Activated T-helper 17 cell treated with anti-CD3 and anti-CD28 coated beads, Interleukin-2, amount 50 U/mL, for 72 hours (primary cell): ENCODE results near the gene CNDP1. TPM values are rescaled to one million over a fixed set of nuclear protein-coding genes. Genes with fewer than 3 reads are reported as not detected.

Experiments used
- ATAC-seq: fragments of 150-1000 bp; cut with Tn5 transposase; replicated peaks from 2 replicates; pipeline ENCODE4 v1.10.0; 2021; ENCODE audit warnings: mild to moderate bottlenecking, moderate library complexity
- H3K27ac Mint-ChIP-seq: one replicate; pipeline ENCODE4 v1.8.0; 2022; ENCODE audit warnings: mixed read lengths
- H3K27me3 Mint-ChIP-seq: one replicate; pipeline ENCODE4 v1.8.0; 2022; ENCODE audit warnings: mixed read lengths
- H3K36me3 Mint-ChIP-seq: one replicate; pipeline ENCODE4 v1.8.0; 2022; ENCODE audit warnings: low read depth, mild to moderate bottlenecking, mixed read lengths
- H3K4me1 Mint-ChIP-seq: one replicate; pipeline ENCODE4 v1.8.0; 2022; ENCODE audit warnings: mixed read lengths
- H3K4me3 Mint-ChIP-seq: one replicate; pipeline ENCODE4 v1.8.0; 2022; ENCODE audit warnings: mild to moderate bottlenecking, mixed read lengths
- H3K9me3 Mint-ChIP-seq: one replicate; pipeline ENCODE4 v1.8.0; 2022; ENCODE audit warnings: mixed read lengths
- total RNA-seq, 2 donors: library from RNA; stranded (reverse); gene quantifications; one replicate each; pipeline ENCODE4 v1.2.3, GENCODE V29; 2022

The CNDP1 gene
- total RNA-seq, 2 donors from 2014 or later: 0.26 TPM; not detected in 1

DNA sequence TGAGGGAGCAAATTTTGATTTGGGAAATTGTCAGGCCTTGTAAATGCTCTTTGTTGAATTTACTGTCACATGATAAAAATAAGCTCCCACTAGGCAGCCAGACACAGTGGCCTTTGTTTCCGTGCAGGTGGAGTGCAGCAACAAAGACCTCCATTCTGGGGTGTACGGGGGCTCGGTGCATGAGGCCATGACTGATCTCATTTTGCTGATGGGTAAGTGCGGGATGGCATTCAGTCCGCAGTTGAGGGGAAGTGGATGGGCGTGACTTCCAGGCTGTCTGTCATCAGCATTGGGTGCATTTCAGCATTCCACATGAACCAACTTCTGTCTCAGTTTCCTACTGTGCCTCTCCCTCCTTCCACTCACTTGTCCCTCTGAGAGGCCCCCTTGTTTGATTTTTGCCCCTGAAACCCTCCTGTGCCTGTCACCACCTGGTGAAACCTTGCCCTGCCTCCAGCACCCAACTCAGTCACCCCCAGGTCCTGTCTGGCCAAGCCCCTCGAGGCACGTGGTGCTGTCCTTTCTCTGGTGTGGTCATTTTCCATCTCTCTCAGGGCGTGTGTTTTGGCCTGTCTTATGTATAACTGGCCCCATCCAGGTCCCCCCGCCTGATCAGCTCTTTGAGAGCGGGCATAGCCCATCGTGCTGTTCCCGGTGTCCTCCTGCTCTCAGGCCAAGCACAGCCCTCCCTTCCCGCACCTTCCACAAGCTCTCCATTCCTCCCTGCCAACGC is 21.8 kb upstream of the CNDP1 start:
- H3K27ac Mint-ChIP-seq: no peak overlapping the region
- no peak for ATAC-seq
- peaks cover 4% of the 10 kb centered on the region for H3K4me1 Mint-ChIP-seq
- H3K27me3 Mint-ChIP-seq: no peaks in the 10 kb centered on the region
- no peak overlapping the region for H3K4me3 Mint-ChIP-seq
- H3K9me3 Mint-ChIP-seq: no peaks in the 10 kb centered on the region
- peaks cover 96% of the 10 kb centered on the region for H3K36me3 Mint-ChIP-seq

DNA sequence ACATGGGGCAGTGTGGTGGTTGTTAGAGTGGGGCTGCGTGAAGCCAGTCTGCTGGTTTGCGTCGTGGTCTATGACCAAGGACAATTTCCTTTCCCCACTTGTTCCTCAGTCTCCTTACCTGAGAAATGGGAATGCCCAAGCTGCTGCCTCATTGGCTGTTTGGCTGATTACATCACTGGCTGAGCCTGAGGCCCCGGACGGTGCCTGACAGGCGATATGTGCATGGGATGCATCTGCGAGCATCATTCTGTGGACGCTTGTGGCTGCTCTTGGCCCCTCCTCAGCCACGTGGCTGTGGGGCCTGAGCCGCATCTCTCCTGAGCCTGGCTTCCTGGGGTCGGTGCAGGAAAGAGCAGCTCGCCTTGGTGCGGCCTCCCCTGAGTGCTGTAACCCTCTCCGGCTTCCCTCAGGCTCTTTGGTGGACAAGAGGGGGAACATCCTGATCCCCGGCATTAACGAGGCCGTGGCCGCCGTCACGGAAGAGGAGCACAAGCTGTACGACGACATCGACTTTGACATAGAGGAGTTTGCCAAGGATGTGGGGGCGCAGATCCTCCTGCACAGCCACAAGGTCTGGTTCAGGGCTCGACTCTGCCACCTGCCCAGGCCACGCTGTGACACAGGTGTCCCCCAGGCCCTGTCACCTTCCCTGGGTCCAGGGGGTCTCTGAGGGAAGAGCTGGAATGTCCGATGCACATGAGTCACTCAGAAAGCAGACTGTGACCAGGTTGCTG is 21.0 kb upstream of the CNDP1 start:
- no peak for ATAC-seq
- Mint-ChIP-seq H3K4me1 (peaks cover 4% of the 10 kb centered on the region), H3K9me3 (no peaks in the 10 kb centered on the region), H3K36me3 (peaks cover 96% of the 10 kb centered on the region), H3K27me3 (no peaks in the 10 kb centered on the region), H3K27ac (no peak overlapping the region), H3K4me3 (no peak overlapping the region)

DNA sequence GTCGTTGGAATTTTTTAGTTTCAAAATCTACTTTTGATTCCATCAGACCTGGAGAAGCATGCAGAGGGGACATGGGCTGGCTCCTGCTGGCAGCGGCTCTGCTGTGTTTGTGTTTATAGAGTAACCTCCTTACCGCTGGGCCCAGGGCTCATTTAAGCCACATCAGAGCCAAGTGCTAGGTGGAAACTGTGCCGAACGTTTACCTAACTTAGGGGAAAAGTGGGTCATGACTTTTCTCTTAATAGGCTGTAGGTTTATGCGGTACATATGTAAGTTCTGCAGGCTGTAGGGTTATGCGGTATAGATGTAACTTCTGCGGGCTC is 20.5 kb upstream of the CNDP1 start:
- peaks cover 4% of the 10 kb centered on the region for H3K4me1 Mint-ChIP-seq
- H3K36me3 Mint-ChIP-seq: peaks cover 96% of the 10 kb centered on the region
- H3K4me3 Mint-ChIP-seq: no peak overlapping the region
- no peak overlapping the region for H3K27ac Mint-ChIP-seq
- no peaks in the 10 kb centered on the region for H3K9me3 Mint-ChIP-seq
- no peaks in the 10 kb centered on the region for H3K27me3 Mint-ChIP-seq
- no peak for ATAC-seq

DNA sequence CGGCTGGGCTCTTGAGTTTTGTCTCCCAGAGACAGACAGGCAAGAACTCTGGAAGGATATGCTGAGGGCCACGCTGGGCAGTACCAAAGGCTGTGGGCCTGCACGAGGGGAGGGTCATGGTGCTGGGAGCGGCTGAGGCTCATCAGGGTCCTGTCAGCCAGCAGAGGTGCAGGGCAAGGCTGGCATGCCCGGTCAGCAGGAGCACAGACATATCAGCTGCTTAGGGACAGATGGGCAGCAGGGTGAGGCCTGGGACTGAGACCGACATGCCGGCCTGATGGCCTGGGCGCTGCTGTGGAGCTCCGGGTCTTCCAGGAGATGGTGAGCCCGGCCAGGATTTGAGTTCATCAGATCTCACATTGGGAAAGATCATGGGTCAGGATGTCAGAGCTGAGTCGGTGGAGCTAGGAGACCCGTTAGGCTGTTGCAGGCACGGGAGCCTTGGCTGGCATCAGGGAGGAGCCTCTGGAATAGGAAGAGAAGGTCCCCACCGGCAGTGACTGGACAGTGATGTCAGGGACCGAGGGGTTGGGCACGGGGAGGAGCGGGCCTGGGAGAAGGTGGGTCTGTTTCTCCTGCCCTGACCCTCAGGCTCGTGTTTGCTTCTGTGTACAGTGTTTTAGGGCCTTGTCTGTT is 19.3 kb upstream of the CNDP1 start:
- H3K4me3 Mint-ChIP-seq: no peak overlapping the region
- H3K27ac Mint-ChIP-seq: no peak overlapping the region
- H3K4me1 Mint-ChIP-seq: peaks cover 4% of the 10 kb centered on the region
- no peak for ATAC-seq
- H3K27me3 Mint-ChIP-seq: no peaks in the 10 kb centered on the region
- peaks cover 96% of the 10 kb centered on the region for H3K36me3 Mint-ChIP-seq
- no peaks in the 10 kb centered on the region for H3K9me3 Mint-ChIP-seq

DNA sequence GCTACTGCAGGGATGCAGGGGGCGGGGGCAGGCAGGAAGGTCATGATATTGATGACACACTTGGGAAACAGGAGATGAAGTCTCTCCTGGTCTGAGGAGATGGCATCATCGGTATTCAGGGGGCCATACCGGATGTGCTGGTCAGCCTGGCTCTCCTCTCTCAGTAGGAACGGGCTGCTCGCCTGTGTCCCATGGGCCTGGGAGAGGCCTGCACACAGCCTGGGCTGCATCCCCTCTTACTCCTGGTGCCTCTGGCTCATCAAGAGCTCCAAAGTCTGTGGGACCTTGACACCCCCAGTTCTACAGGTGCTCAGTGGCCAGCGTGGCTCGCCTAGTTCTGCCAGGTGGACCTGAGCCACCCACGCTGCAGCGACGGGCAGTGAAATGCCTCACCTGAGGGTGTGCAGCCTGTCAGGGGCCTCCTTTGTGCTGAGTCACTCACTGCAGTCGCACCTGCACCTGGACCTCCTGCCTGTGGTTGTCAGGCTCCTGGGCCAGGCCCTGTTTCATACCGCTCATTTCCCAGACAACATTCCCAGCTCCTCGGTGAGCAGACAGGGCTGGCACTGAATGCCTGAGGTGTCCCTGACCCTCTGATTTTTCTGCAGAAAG is 18.6 kb upstream of the CNDP1 start:
- no peak overlapping the region for H3K27ac Mint-ChIP-seq
- no peak overlapping the region for H3K4me3 Mint-ChIP-seq
- no peaks in the 10 kb centered on the region for H3K9me3 Mint-ChIP-seq
- H3K27me3 Mint-ChIP-seq: no peaks in the 10 kb centered on the region
- ATAC-seq: no peak
- H3K4me1 Mint-ChIP-seq: peaks cover 4% of the 10 kb centered on the region
- peaks cover 96% of the 10 kb centered on the region for H3K36me3 Mint-ChIP-seq

DNA sequence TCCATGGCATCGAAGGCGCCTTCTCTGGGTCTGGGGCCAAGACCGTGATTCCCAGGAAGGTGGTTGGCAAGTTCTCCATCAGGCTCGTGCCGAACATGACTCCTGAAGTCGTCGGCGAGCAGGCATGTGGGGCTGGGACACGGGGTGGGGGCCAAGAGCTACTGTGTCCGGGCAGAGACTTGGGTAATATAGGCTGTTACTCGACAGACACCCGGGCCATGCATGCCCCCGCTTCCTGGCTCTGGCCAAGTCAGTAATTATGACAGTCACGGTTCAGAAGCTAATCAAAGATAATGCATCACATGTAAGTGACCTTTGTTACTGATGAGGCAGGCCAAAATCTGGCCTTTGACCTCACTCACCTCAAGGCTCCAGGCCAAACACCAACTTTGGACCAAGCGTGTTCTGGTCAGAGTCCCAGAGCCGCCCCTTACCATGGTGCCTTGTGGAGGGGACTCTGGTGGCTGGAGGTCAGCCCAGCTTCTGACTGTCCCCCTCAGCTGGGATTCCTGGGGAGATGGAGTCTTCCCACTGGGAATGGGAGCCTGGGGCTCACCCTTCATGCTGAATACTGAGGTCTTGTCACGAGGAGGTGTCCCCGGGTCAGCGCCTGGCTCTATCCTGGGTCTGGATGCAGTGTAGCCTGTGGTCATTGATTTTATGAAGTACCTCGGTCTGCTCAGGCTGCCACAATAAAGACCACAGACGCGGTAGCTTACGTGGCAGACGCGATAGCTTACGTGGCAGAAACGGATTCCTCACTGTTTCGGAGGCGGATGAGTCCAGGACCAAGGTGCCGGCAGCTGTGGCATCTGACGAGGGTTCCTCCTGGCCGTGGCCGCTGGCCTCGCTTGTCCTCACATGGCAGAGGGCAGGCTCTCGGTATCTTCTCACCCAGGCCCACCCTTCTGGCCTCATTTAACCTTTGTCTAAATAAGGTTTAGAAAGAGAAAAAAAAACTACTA is 17.7 kb upstream of the CNDP1 start:
- Mint-ChIP-seq H3K36me3 (peaks cover 96% of the 10 kb centered on the region), H3K4me1 (peaks cover 4% of the 10 kb centered on the region), H3K27me3 (no peaks in the 10 kb centered on the region), H3K27ac (no peak overlapping the region), H3K9me3 (no peaks in the 10 kb centered on the region), H3K4me3 (no peak overlapping the region)
- ATAC-seq: no peak

DNA sequence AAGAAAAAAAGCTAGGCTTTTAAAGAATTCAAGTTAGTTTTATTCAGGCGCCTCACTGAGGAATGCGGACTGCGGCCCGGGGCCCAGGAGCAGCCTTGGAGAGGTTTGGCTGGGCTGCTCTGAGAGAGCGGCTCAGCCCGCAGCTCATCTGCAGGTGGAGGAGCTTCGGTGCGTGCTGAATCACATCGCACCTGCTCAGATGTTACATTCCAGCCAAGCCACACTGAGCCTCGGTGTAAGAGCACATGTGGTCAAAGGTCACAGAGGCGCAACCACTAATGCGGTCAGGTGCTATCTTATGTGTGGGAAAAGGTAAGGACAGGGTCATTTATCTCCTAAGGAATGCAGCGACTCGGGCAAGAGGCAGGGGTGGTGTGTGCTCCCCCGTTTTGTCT is 17.1 kb upstream of the CNDP1 start:
- Mint-ChIP-seq H3K27me3 (no peaks in the 10 kb centered on the region), H3K36me3 (peaks cover 96% of the 10 kb centered on the region), H3K4me3 (no peak overlapping the region), H3K27ac (no peak overlapping the region), H3K4me1 (peaks cover 4% of the 10 kb centered on the region), H3K9me3 (no peaks in the 10 kb centered on the region)
- ATAC-seq: no peak

DNA sequence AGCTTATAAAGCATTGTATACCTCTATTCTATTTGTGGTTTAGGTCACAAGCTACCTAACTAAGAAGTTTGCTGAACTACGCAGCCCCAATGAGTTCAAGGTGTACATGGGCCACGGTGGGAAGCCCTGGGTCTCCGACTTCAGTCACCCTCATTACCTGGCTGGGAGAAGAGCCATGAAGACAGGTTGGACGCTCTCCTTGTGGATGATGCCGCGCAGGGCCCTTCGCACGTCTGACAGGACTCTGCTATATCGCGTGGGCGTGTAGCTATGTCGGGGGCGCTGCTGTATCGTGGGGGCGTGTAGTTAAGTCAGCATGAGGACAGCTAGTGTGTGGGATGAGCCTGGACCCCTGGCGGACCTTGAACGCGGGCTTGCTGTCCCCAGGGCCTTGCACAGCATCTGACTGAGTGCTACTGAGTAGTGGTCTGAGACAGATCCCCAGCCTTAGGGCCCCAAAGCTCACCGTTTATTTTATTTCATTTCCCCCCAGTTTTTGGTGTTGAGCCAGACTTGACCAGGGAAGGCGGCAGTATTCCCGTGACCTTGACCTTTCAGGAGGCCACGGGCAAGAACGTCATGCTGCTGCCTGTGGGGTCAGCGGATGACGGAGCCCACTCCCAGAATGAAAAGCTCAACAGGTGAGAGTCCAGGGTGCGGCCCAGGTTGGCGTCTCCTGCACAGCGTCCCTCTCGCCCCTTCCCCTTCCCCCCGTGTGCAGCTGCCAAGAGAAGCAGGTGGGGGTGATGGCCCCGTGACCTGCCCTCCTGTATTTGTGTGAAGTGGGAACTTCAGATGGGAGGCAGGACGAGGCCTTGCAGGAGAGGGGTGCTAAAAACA is 15.6 kb upstream of the CNDP1 start:
- Mint-ChIP-seq H3K27me3 (no peaks in the 10 kb centered on the region), H3K36me3 (peaks cover 82% of the 10 kb centered on the region), H3K4me3 (no peak overlapping the region), H3K27ac (no peak overlapping the region), H3K9me3 (no peaks in the 10 kb centered on the region), H3K4me1 (no peaks in the 10 kb centered on the region)
- no peak for ATAC-seq

DNA sequence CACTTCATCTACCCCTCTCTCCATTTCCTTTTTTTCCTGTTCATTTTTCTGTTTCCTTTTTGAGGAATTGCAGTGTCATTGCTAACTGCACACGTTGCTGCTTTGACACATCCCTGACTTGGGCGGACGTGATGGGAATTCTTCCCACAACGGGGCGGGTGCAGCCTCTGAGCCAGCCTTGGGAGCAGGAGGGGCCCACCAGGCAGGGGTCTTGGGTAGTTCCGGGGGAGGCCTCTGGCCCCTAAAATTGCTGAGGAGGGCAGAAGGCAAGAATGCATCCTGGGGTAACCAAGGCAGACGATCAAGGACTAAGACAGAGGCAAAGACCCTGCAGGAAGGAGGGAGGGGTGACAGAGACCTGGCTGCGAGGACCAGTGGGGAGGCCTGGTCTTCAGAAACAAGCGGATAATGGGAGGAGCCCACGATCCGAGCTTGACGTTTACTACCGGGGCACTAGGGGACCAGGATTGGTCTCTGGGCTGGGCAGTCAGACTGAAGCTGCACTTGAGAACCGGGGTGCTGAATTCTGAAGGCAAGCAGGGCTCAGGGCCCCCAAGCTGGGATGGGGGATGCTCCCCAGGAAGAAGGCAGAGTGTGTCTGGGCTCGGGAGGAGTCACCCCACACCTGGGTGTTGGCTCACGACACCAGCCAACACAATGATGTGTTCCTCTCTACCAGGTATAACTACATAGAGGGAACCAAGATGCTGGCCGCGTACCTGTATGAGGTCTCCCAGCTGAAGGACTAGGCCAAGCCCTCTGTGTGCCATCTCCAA is 14.8 kb upstream of the CNDP1 start:
- Mint-ChIP-seq H3K4me1 (no peaks in the 10 kb centered on the region), H3K36me3 (peaks cover 74% of the 10 kb centered on the region), H3K27me3 (no peaks in the 10 kb centered on the region), H3K27ac (no peak overlapping the region), H3K9me3 (no peaks in the 10 kb centered on the region), H3K4me3 (no peak overlapping the region)
- no peak for ATAC-seq

DNA sequence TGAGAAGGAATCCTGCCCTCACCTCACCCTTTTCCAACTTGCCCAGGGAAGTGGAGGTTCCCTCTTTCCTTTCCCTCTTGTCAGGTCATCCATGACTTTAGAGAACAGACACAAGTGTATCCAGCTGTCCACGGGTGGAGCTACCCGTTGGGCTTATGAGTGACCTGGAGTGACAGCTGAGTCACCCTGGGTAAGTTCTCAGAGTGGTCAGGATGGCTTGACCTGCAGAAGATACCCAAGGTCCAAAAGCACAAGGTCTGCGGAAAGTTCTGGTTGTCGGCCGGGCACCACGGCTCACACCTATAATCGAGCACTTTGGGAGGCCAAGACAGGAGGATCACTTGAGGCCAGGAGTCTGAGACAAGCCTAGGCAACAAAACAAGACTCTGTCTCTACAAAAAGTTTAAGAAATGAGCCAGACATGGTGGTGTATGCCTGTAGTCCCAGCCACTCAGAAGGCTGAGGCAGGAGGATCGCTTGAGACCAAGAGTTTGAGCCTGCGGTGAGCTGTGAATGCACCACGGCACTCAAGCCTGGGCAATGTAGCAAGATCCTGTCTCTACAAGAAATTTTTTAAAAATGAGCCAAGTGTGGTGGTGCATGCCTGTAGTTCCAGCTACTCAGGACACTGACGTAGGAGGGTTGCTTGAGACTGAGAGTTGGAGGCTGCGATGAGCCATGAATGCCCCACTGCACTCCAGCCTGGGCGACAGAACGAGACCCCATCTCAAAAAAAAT is 14.0 kb upstream of the CNDP1 start:
- Mint-ChIP-seq H3K27me3 (no peaks in the 10 kb centered on the region), H3K27ac (no peak overlapping the region), H3K4me1 (no peaks in the 10 kb centered on the region), H3K4me3 (no peak overlapping the region), H3K9me3 (no peaks in the 10 kb centered on the region), H3K36me3 (peaks cover 66% of the 10 kb centered on the region)
- ATAC-seq: no peak

DNA sequence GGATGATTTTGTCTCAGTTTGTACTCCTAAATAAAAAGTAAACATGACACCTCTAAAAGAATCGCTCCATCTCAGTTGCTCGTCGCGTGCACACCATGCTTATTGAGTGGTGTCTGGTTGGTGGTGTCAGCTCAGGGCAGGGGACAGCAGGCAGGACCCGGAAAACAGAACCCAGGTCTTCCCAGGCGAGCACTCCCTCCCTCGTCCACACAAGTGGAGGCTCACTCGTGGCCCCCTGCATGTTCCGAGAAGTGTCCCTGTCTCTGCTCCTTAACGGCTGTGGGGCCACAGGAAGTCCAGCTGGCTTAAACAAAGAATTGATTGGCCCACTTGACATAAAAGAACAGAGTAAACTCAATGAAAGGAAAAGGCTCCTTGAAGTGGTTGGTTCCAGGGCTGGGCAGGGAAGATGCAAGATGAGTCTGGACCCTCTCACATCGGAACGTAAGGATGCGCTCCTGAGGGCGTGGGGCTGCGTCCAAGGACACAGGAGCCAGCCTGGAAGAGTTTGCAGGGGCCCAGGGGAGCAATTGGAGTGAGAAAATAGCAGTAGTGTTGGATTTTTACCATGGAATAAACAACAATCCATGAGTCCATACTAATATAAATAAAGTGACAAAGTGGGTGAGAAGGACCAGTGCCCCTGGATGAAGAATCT is 13.1 kb upstream of the CNDP1 start:
- Mint-ChIP-seq H3K27ac (no peak overlapping the region), H3K9me3 (no peaks in the 10 kb centered on the region), H3K27me3 (no peaks in the 10 kb centered on the region), H3K4me3 (no peak overlapping the region), H3K4me1 (no peaks in the 10 kb centered on the region), H3K36me3 (peaks cover 61% of the 10 kb centered on the region)
- ATAC-seq: no peak
